ENCODE measurements around the gene TBC1D21. TPM values are rescaled to one million over a fixed set of nuclear protein-coding genes. Genes with fewer than 3 reads are reported as not detected.

The TBC1D21 gene
- total RNA-seq, 2 donors from 2014 or later, result not detected

- peaks cover 0 to 4% of the 10 kb centered on the region in 2 donors for H3K27me3 ChIP-seq
- no peak for DNase-seq
- 30 to 52% methylated on average over 2 of the region's 2 CpGs for WGBS, 2 donors
Measured at GRCh38 chr15:73866481-73866880, 6.9 kb upstream of the TBC1D21 start.

GRCh38 chr15:73866881-73867410 is 6.4 kb upstream of the TBC1D21 start:
- ATAC-seq, result no peak
- 29 to 32% methylated on average over 6 of the region's 6 CpGs for WGBS, 2 donors
- H3K36me3 ChIP-seq (replicated peaks in 1 of 2; ENCODE audit: insufficient read depth in 1 of 2, low read depth in 2 of 2), result no peaks in the 10 kb centered on the region
- H3K4me3 ChIP-seq, result no peak overlapping the region
- intact Hi-C loops (cut with DNase I), result no loop called here
- H3K4me1 ChIP-seq, result peaks cover 6% of the 10 kb centered on the region
- DNase-seq, result no peak
- H3K27ac ChIP-seq, result no peak overlapping the region
- H3K9me3 ChIP-seq, result no peaks in the 10 kb centered on the region
- H3K27me3 ChIP-seq, result peaks cover 0 to 4% of the 10 kb centered on the region in 2 donors
- TF ChIP-seq CTCF (IDR thresholded peaks at IDR 0.05), result no peak
- no peak for TF ChIP-seq POLR2A (IDR thresholded peaks at IDR 0.05)

More at GRCh38 chr15:73866481-73866880, 6.9 kb upstream of the TBC1D21 start:
- Histone ChIP-seq H3K4me3 (no peak overlapping the region), H3K4me1 (peaks cover 6% of the 10 kb centered on the region), H3K27ac (no peak overlapping the region), H3K9me3 (no peaks in the 10 kb centered on the region), H3K36me3 (replicated peaks in 1 of 2; ENCODE audit: insufficient read depth in 1 of 2, low read depth in 2 of 2) (no peaks in the 10 kb centered on the region)
- TF ChIP-seq CTCF (IDR thresholded peaks at IDR 0.05), result no peak
- TF ChIP-seq POLR2A (IDR thresholded peaks at IDR 0.05), result no peak
- no peak for ATAC-seq
- intact Hi-C loops (cut with DNase I), result no loop called here

GRCh38 chr15:73867426-73867825 is 5.9 kb upstream of the TBC1D21 start:
- 33 to 48% methylated on average over 2 to 3 of the region's 3 CpGs for WGBS, 2 donors
- Histone ChIP-seq H3K27me3 (peaks cover 0 to 4% of the 10 kb centered on the region in 2 donors), H3K27ac (no peak overlapping the region), H3K9me3 (no peaks in the 10 kb centered on the region), H3K4me3 (no peak overlapping the region), H3K4me1 (peaks cover 6% of the 10 kb centered on the region), H3K36me3 (replicated peaks in 1 of 2; ENCODE audit: insufficient read depth in 1 of 2, low read depth in 2 of 2) (no peaks in the 10 kb centered on the region)
- no peak for DNase-seq
- intact Hi-C loops (cut with DNase I), result no loop called here
- ATAC-seq, result no peak
- TF ChIP-seq POLR2A (IDR thresholded peaks at IDR 0.05), result no peak
- no peak for TF ChIP-seq CTCF (IDR thresholded peaks at IDR 0.05)

GRCh38 chr15:73867956-73868355 is 5.4 kb upstream of the TBC1D21 start:
- Histone ChIP-seq H3K36me3 (replicated peaks in 1 of 2; ENCODE audit: insufficient read depth in 1 of 2, low read depth in 2 of 2) (no peaks in the 10 kb centered on the region), H3K27me3 (peaks cover 0 to 4% of the 10 kb centered on the region in 2 donors), H3K4me1 (peaks cover 6% of the 10 kb centered on the region), H3K4me3 (no peak overlapping the region), H3K27ac (no peak overlapping the region), H3K9me3 (no peaks in the 10 kb centered on the region)
- TF ChIP-seq POLR2A (IDR thresholded peaks at IDR 0.05) (no peak), CTCF (IDR thresholded peaks at IDR 0.05) (no peak)
- no peak for ATAC-seq
- WGBS, 2 donors, result 60 to 65% methylated on average over 1 to 2 of the region's 2 CpGs
- intact Hi-C loops (cut with DNase I), result no loop called here
- no peak for DNase-seq

Data from body of pancreas (tissue), 4 donors.